ENCODE results near the gene TRIOBP. TPM values are rescaled to one million over a fixed set of nuclear protein-coding genes. Genes with fewer than 3 reads are reported as not detected.
A peak's percentile ranks its signal among the peaks of the same experiment; 100 is the strongest.

Gene TRIOBP
- total RNA-seq, 4 donors from 2014 or later: 58.6 to 71.6 (median 64.3) TPM

- no peak for DNase-seq (ENCODE audit: low spot score in 2 of 2)
Measured at GRCh38 chr22:37659066-37659896, 37.6 kb upstream of the TRIOBP start.

GRCh38 chr22:37659897-37660708, 36.7 kb upstream of the TRIOBP start:
- Histone ChIP-seq H3K36me3 (peaks cover 3% of the 10 kb centered on the region), H3K4me3 (peak overlapping the region; percentile 63), H3K27ac (no peak overlapping the region), H3K4me1 (peaks cover 36% of the 10 kb centered on the region), H3K27me3 (no peaks in the 10 kb centered on the region), H3K9me3 (no peaks in the 10 kb centered on the region)
- no peak for DNase-seq (ENCODE audit: low spot score in 2 of 2)
- WGBS: 71% methylated on average over 14 of the region's 14 CpGs
- no peak for TF ChIP-seq POLR2A (IDR thresholded peaks at IDR 0.05)
- TF ChIP-seq CTCF (IDR thresholded peaks at IDR 0.05): no peak
- no peak for TF ChIP-seq EP300 (IDR thresholded peaks at IDR 0.05)
- no peak for TF ChIP-seq POLR2AphosphoS5 (IDR thresholded peaks at IDR 0.05)

More at GRCh38 chr22:37659066-37659896, 37.6 kb upstream of the TRIOBP start:
- peak overlapping the region; percentile 63 for H3K4me3 ChIP-seq
- no peak overlapping the region for H3K27ac ChIP-seq
- peaks cover 4% of the 10 kb centered on the region for H3K36me3 ChIP-seq
- H3K4me1 ChIP-seq: peaks cover 36% of the 10 kb centered on the region
- H3K27me3 ChIP-seq: no peaks in the 10 kb centered on the region
- TF ChIP-seq POLR2A (IDR thresholded peaks at IDR 0.05) (no peak), POLR2AphosphoS5 (IDR thresholded peaks at IDR 0.05) (no peak), EP300 (IDR thresholded peaks at IDR 0.05) (no peak), CTCF (IDR thresholded peaks at IDR 0.05) (no peak)
- H3K9me3 ChIP-seq: no peaks in the 10 kb centered on the region
- 6% methylated on average over 23 of the region's 68 CpGs for WGBS

- no peaks in the 10 kb centered on the region for H3K9me3 ChIP-seq
- no peak for TF ChIP-seq POLR2A (IDR thresholded peaks at IDR 0.05)
- TF ChIP-seq POLR2AphosphoS5 (IDR thresholded peaks at IDR 0.05): no peak
- TF ChIP-seq CTCF (IDR thresholded peaks at IDR 0.05): no peak
- TF ChIP-seq EP300 (IDR thresholded peaks at IDR 0.05): no peak
- 47% methylated on average over 2 of the region's 2 CpGs for WGBS
- peak overlapping the region; percentile 15 for H3K27ac ChIP-seq
- no peak overlapping the region for H3K4me3 ChIP-seq
- H3K36me3 ChIP-seq: peaks cover 4% of the 10 kb centered on the region
- DNase-seq (ENCODE audit: low spot score in 2 of 2): no peak
- no peaks in the 10 kb centered on the region for H3K27me3 ChIP-seq
- H3K4me1 ChIP-seq: peaks cover 36% of the 10 kb centered on the region
Measured at GRCh38 chr22:37660709-37661045, 36.2 kb upstream of the TRIOBP start.

GRCh38 chr22:37661160-37661924, 35.5 kb upstream of the TRIOBP start:
- no peak for DNase-seq (ENCODE audit: low spot score in 2 of 2)
- TF ChIP-seq CTCF (IDR thresholded peaks at IDR 0.05) (peak in 1 of 2 donors; percentile 11), EP300 (IDR thresholded peaks at IDR 0.05) (no peak)
- Histone ChIP-seq H3K4me1 (peaks cover 36% of the 10 kb centered on the region), H3K27ac (peak overlapping the region; percentile 67), H3K4me3 (no peak overlapping the region), H3K9me3 (no peaks in the 10 kb centered on the region), H3K27me3 (no peaks in the 10 kb centered on the region), H3K36me3 (peaks cover 8% of the 10 kb centered on the region)
- 49% methylated on average over 12 of the region's 12 CpGs for WGBS

All from suprapubic skin (tissue), 4 donors.